K562 (cell line): ENCODE data around the gene MFSD11. TPM values are rescaled to one million over a fixed set of nuclear protein-coding genes. Genes with fewer than 3 reads are reported as not detected.

Experiments used
- CBX3 ChIP-seq, 2 experiments: IDR thresholded peaks; 1 replicate in 1 of 2; 2 replicates in 1 of 2; pipeline ENCODE4 v1.6.1; 2012; ENCODE audit warnings: inconsistent platforms in 2 of 2, low read length in 2 of 2, borderline replicate concordance in 1 of 2, control low read depth in 1 of 2
- CHD2 ChIP-seq: IDR thresholded peaks from 2 replicates; pipeline ENCODE4 v1.6.1; 2011; ENCODE audit warnings: low read depth, low read length
- EP400 ChIP-seq: fragments of 450-650 bp; IDR thresholded peaks from 2 replicates; pipeline ENCODE4 v1.6.1; 2017; ENCODE audit warnings: antibody characterized with exemption, mild to moderate bottlenecking, moderate library complexity
- FOXA3 ChIP-seq, 2 experiments: fragments of 450-650 bp in 1 of 2; sonication (generic) in 1 of 2; formaldehyde crosslinking; IDR thresholded peaks in 1 of 2; conservative IDR thresholded peaks in 1 of 2; 2 replicates each; pipeline versions ENCODE4 v1.4.0 to v1.8.0; 2020 to 2022; ENCODE audit warnings: mild to moderate bottlenecking in 2 of 2, missing genetic modification reagents in 1 of 2
- FOXJ3 ChIP-seq: sonication (generic); formaldehyde crosslinking; IDR thresholded peaks from 2 replicates; pipeline ENCODE4 v1.4.0; 2020; ENCODE audit warnings: mild to moderate bottlenecking, missing genetic modification reagents
- JUND ChIP-seq, 2 experiments: IDR thresholded peaks; 2 replicates in 1 of 2; 3 replicates in 1 of 2; pipeline ENCODE4 v1.6.1; 2011; ENCODE audit warnings: borderline replicate concordance in 2 of 2, low read depth in 2 of 2, low read length in 2 of 2, improper control_type of control experiment in 1 of 2, missing biosample characterization in 1 of 2, missing genetic modification characterization in 1 of 2, missing genetic modification reagents in 1 of 2
- MTA1 ChIP-seq: fragments of 450-650 bp; IDR thresholded peaks from 2 replicates; pipeline ENCODE4 v1.6.1; 2017; ENCODE audit warnings: borderline replicate concordance
- MYNN ChIP-seq, 2 experiments: sonication (generic); formaldehyde crosslinking in 1 of 2; IDR thresholded peaks; 2 replicates each; pipeline versions ENCODE4 v1.5.0 to v1.6.1; 2016 to 2020; ENCODE audit warnings: antibody characterized with exemption in 1 of 2, missing genetic modification reagents in 1 of 2
- PML ChIP-seq: IDR thresholded peaks from 2 replicates; pipeline ENCODE4 v1.6.1; 2012; ENCODE audit warnings: low read length, inconsistent platforms
- PRPF4 ChIP-seq: fragments of 200-400 bp; formaldehyde crosslinking; IDR thresholded peaks from one replicate; pipeline ENCODE4 v1.6.1; 2017; ENCODE audit warnings: low read length, low read depth, mild to moderate bottlenecking; ENCODE audit not compliant: insufficient read depth, poor library complexity, severe bottlenecking
- RNF2 ChIP-seq: sonication (generic); IDR thresholded peaks from 2 replicates; pipeline ENCODE4 v1.6.1; 2016
- TOE1 ChIP-seq, 2 experiments: fragments of 450-650 bp in 1 of 2; sonication (generic) in 1 of 2; formaldehyde crosslinking in 1 of 2; IDR thresholded peaks; 2 replicates each; pipeline versions ENCODE4 v1.7.1 to v1.8.0; 2016 to 2022; ENCODE audit warnings: borderline replicate concordance in 2 of 2, mild to moderate bottlenecking in 2 of 2, antibody characterized with exemption in 1 of 2, inconsistent platforms in 1 of 2, low read depth in 1 of 2, missing genetic modification reagents in 1 of 2, moderate library complexity in 1 of 2
- ZBTB7A ChIP-seq: IDR thresholded peaks from 2 replicates; pipeline ENCODE4 v1.6.1; 2011; ENCODE audit warnings: low read depth, mild to moderate bottlenecking, low read length, moderate library complexity, borderline replicate concordance; ENCODE audit not compliant: control insufficient read depth
- ZNF134 ChIP-seq: fragments of 250-450 bp; sonication (Bioruptor Pico); conservative IDR thresholded peaks from 2 replicates; pipeline ENCODE4 v1.4.0; 2020
- ZNF263 ChIP-seq: sonication (generic); formaldehyde crosslinking; IDR thresholded peaks from 2 replicates; pipeline ENCODE4 v1.8.0; 2022; ENCODE audit warnings: mild to moderate bottlenecking, missing genetic modification reagents, borderline replicate concordance
- ZNF347 ChIP-seq: fragments of 450-650 bp; formaldehyde crosslinking; IDR thresholded peaks from 2 replicates; pipeline ENCODE4 v1.4.0; 2020; ENCODE audit warnings: low read depth, mild to moderate bottlenecking, moderate library complexity
- polyA plus RNA-seq, 8 experiments: library from polyadenylated mRNA; depleted of rRNA in 4 of 8; stranded (reverse) in 5 of 8; unstranded in 3 of 8; fragments of >200 nt; fragmentation: Nextera tagmentation in 2 of 8; fragmentation: Illumina TruSeq in 1 of 8; extraction: Ambion mirVana in 2 of 8; extraction: Trizol in 1 of 8; gene quantifications; 2 replicates each; pipeline versions ENCODE4 v1.2.1 to v1.2.3, GENCODE V29; 2011 to 2014; ENCODE audit warnings: inconsistent platforms in 1 of 8, missing spikeins in 1 of 8
- total RNA-seq, 7 experiments: library from RNA; depleted of rRNA in 6 of 7; stranded (reverse); fragments of >200 nt in 6 of 7; fragmentation: Illumina TruSeq in 2 of 7; extraction: Trizol in 2 of 7; gene quantifications; 2 replicates each; pipeline versions ENCODE4 v1.2.1 to v1.2.3, GENCODE V29; 2011 to 2021; ENCODE audit warnings: low replicate concordance in 1 of 7
- TF ChIP-seq, protein P1 (sequence below): fragments of 150-350 bp; IDR thresholded peaks from 2 replicates; pipeline ENCODE4 v1.6.1; 2014; ENCODE audit warnings: low read depth, mild to moderate bottlenecking, low read length, borderline replicate concordance
- TF ChIP-seq, protein P2 (sequence below): IDR thresholded peaks from 3 replicates; pipeline ENCODE4 v1.6.1; 2011; ENCODE audit warnings: borderline replicate concordance, mild to moderate bottlenecking, moderate library complexity; ENCODE audit not compliant: insufficient read length; ENCODE audit errors: extremely low read depth
- TF ChIP-seq, protein P3 (sequence below): IDR thresholded peaks from 2 replicates; pipeline ENCODE4 v1.6.1; 2014; ENCODE audit warnings: antibody characterized with exemption

Gene MFSD11
- total and polyA plus RNA-seq, 9 of the 15 experiments (the other 6 are each of a cell fraction or from before 2014, with no cell fraction given) = 14.4 to 24.5 (median 19.9) TPM

DNA sequence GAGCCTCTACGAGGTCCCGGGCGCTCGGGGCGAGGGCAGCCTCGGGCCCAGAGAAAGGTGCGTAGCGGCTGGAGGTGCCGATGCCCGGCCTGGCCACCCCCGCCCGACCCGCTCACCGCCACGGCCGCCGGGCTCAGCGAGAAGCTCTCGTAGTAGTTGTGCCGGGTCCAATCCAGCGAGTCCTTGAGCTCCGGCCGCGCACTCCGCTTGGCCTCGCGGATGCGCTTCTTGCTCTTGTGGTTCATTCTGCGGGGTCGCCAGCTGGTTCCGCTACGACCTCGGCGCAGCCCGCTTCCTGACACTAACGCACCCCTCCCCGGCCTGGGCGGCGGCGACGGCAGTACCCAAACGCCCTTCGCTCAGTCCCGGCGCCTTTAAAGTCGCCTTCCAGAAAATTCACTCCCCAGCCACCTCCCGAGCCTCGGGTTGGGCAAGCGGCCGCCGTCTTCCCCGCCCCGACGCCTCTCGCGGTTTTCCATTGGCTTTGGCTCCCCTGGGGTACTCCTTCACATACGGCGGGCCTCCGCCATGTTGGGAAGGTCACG is 11.6 kb upstream of the MFSD11 start, which contains the start of gene JMJD6 (continued):
- TF ChIP-seq FOXA3 (CRISPR knock-in tag; conservative IDR thresholded peaks at IDR 0.05 in 1 of 2, IDR thresholded peaks at IDR 0.05 in 1 of 2) (no peak), MYNN (IDR thresholded peaks at IDR 0.05) (no peak), MYNN (CRISPR knock-in tag; IDR thresholded peaks at IDR 0.05) (no peak), CBX3 (IDR thresholded peaks at IDR 0.05; ENCODE audit: borderline replicate concordance in 1 of 2, low read length in 2 of 2) (no peak), TOE1 (IDR thresholded peaks at IDR 0.05; ENCODE audit: borderline replicate concordance) (no peak), TOE1 (CRISPR knock-in tag; IDR thresholded peaks at IDR 0.05; ENCODE audit: borderline replicate concordance, low read depth) (no peak), JUND (IDR thresholded peaks at IDR 0.05; ENCODE audit: borderline replicate concordance, low read depth, low read length) (no peak), JUND (tag; IDR thresholded peaks at IDR 0.05; ENCODE audit: borderline replicate concordance, low read depth, low read length) (no peak), ZNF263 (CRISPR knock-in tag) (0 out of 2 replicates have a peak, but pooled peaks have one; percentile 4), ZNF134 (CRISPR knock-in tag) (no peak), ZBTB7A (peak; percentile 64; the same call in 1 of the 2 replicates), CHD2 (peak; percentile 77), PRPF4 (no peak), EP400 (peak; percentile 66; the same call in 1 of the 2 replicates), ZNF347 (CRISPR knock-in tag) (no peak), MTA1 (peak; percentile 98), RNF2 (0 out of 2 replicates have a peak, but pooled peaks have one; percentile 0), PML (no peak), FOXJ3 (CRISPR knock-in tag) (no peak)
- TF ChIP-seq, protein P1, sequence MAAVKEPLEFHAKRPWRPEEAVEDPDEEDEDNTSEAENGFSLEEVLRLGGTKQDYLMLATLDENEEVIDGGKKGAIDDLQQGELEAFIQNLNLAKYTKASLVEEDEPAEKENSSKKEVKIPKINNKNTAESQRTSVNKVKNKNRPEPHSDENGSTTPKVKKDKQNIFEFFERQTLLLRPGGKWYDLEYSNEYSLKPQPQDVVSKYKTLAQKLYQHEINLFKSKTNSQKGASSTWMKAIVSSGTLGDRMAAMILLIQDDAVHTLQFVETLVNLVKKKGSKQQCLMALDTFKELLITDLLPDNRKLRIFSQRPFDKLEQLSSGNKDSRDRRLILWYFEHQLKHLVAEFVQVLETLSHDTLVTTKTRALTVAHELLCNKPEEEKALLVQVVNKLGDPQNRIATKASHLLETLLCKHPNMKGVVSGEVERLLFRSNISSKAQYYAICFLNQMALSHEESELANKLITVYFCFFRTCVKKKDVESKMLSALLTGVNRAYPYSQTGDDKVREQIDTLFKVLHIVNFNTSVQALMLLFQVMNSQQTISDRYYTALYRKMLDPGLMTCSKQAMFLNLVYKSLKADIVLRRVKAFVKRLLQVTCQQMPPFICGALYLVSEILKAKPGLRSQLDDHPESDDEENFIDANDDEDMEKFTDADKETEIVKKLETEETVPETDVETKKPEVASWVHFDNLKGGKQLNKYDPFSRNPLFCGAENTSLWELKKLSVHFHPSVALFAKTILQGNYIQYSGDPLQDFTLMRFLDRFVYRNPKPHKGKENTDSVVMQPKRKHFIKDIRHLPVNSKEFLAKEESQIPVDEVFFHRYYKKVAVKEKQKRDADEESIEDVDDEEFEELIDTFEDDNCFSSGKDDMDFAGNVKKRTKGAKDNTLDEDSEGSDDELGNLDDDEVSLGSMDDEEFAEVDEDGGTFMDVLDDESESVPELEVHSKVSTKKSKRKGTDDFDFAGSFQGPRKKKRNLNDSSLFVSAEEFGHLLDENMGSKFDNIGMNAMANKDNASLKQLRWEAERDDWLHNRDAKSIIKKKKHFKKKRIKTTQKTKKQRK = 0 out of 2 replicates have a peak, but pooled peaks have one; percentile 35
- TF ChIP-seq, protein P2, sequence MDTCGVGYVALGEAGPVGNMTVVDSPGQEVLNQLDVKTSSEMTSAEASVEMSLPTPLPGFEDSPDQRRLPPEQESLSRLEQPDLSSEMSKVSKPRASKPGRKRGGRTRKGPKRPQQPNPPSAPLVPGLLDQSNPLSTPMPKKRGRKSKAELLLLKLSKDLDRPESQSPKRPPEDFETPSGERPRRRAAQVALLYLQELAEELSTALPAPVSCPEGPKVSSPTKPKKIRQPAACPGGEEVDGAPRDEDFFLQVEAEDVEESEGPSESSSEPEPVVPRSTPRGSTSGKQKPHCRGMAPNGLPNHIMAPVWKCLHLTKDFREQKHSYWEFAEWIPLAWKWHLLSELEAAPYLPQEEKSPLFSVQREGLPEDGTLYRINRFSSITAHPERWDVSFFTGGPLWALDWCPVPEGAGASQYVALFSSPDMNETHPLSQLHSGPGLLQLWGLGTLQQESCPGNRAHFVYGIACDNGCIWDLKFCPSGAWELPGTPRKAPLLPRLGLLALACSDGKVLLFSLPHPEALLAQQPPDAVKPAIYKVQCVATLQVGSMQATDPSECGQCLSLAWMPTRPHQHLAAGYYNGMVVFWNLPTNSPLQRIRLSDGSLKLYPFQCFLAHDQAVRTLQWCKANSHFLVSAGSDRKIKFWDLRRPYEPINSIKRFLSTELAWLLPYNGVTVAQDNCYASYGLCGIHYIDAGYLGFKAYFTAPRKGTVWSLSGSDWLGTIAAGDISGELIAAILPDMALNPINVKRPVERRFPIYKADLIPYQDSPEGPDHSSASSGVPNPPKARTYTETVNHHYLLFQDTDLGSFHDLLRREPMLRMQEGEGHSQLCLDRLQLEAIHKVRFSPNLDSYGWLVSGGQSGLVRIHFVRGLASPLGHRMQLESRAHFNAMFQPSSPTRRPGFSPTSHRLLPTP = no peak
- TF ChIP-seq, protein P3, sequence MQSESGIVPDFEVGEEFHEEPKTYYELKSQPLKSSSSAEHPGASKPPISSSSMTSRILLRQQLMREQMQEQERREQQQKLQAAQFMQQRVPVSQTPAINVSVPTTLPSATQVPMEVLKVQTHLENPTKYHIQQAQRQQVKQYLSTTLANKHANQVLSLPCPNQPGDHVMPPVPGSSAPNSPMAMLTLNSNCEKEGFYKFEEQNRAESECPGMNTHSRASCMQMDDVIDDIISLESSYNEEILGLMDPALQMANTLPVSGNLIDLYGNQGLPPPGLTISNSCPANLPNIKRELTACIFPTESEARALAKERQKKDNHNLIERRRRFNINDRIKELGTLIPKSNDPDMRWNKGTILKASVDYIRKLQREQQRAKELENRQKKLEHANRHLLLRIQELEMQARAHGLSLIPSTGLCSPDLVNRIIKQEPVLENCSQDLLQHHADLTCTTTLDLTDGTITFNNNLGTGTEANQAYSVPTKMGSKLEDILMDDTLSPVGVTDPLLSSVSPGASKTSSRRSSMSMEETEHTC = no peak; the same call in 1 of the 2 replicates
